ENCODE measurements around the gene LRRN2. TPM values are rescaled to one million over a fixed set of nuclear protein-coding genes. Genes with fewer than 3 reads are reported as not detected.
"Not testable (repeated sequence)": the region's sequence is repeated elsewhere in the genome, so short reads cannot be mapped to it uniquely, and the experiment has no call there.

The LRRN2 gene
- total RNA-seq, 1 donor from 2014 or later, result 3.9 TPM

DNA sequence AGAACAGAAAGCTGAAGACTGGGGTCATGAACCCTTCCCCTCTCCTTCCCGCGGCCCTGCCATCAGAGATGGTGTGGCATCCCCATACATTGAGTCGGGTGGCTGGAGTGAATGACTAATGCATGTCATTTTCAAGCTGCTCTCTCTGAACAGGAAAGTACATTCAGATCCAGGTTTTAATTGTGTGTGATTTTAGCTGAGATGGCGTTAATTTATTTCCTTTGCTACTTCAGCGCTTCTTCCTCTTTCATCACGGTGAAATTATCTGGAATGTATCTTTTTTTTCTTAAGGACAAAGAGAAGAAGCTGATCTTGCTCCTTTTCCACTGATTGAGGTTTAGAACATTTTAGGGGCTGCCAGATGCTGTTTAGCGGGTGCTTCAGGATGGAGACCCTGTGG lies 8.6 kb upstream of the LRRN2 start:
- DNase-seq (ENCODE audit: low spot score in 2 of 2, unreplicated experiment in 2 of 2), result no peak
- H3K4me3 Mint-ChIP-seq, result no peak overlapping the region
- H3K9me3 Mint-ChIP-seq, result no peaks in the 10 kb centered on the region
- H3K4me1 Mint-ChIP-seq, result no peaks in the 10 kb centered on the region
- no peaks in the 10 kb centered on the region for H3K36me3 Mint-ChIP-seq
- H3K27me3 Mint-ChIP-seq (ENCODE audit: low read depth), result peaks cover 49% of the 10 kb centered on the region
- TF ChIP-seq, protein P1, sequence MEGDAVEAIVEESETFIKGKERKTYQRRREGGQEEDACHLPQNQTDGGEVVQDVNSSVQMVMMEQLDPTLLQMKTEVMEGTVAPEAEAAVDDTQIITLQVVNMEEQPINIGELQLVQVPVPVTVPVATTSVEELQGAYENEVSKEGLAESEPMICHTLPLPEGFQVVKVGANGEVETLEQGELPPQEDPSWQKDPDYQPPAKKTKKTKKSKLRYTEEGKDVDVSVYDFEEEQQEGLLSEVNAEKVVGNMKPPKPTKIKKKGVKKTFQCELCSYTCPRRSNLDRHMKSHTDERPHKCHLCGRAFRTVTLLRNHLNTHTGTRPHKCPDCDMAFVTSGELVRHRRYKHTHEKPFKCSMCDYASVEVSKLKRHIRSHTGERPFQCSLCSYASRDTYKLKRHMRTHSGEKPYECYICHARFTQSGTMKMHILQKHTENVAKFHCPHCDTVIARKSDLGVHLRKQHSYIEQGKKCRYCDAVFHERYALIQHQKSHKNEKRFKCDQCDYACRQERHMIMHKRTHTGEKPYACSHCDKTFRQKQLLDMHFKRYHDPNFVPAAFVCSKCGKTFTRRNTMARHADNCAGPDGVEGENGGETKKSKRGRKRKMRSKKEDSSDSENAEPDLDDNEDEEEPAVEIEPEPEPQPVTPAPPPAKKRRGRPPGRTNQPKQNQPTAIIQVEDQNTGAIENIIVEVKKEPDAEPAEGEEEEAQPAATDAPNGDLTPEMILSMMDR (IDR thresholded peaks at IDR 0.05; ENCODE audit: unreplicated experiment), result no peak
- H3K27ac Mint-ChIP-seq, result no peak overlapping the region

DNA sequence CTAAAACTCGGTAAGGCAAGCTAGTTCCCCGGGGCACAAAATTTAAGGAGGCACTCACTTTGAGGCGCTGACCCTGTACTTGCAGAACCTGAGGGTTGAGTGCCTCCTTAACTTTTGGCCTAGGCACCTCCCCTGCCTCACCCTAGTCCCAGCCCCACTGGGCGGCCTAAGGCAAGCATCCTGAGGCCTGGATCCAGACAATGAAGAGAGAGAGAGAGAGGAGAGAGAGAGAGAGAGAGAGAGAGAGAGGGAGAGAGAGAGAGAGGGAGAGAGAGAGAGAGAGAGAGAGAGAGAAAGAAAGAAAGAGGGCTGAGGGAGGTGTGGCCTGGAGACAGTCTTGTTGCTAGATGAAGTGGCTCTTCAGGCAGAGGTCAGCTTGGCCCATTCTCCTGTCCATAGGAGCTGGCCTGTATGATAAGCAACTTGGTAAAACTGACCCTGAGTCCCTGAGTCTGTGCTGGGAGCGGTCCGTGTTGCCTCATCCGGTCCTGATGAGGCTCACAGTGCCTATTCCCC lies 7.4 kb upstream of the LRRN2 start:
- H3K27me3 Mint-ChIP-seq (ENCODE audit: low read depth), result peaks cover 59% of the 10 kb centered on the region
- H3K9me3 Mint-ChIP-seq, result no peaks in the 10 kb centered on the region
- DNase-seq (ENCODE audit: low spot score in 2 of 2, unreplicated experiment in 2 of 2), result no peak
- no peak overlapping the region for H3K4me3 Mint-ChIP-seq
- H3K36me3 Mint-ChIP-seq, result no peaks in the 10 kb centered on the region
- no peaks in the 10 kb centered on the region for H3K4me1 Mint-ChIP-seq
- TF ChIP-seq, protein P1 (IDR thresholded peaks at IDR 0.05; ENCODE audit: unreplicated experiment), result no peak
- no peak overlapping the region for H3K27ac Mint-ChIP-seq

DNA sequence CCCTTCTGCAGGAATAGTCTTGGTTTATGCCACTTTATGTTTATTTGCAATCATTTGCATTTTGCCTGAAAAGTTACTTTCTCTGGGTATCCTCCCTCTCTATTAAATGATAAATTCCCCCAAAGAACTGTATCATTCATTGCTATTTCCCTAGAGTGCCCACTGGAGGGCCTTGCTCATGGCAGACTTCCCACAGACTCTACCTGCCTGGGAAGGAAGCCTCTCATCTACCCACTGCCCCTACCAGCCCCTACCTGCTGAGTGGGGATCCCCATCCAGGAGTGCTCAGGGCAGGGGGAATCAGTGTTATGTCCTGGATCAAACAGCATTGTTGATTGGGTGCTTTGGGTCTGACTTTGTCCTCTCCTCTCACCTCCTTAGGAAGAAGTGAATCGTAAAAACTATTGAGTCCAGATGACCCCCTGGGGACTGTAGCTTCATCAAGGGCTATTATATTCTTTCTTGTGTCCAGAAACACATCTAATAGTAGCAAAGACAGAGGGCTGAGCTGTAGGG lies 6.8 kb upstream of the LRRN2 start:
- TF ChIP-seq, protein P1 (IDR thresholded peaks at IDR 0.05; ENCODE audit: unreplicated experiment), result no peak
- no peaks in the 10 kb centered on the region for H3K4me1 Mint-ChIP-seq
- no peak overlapping the region for H3K27ac Mint-ChIP-seq
- no peaks in the 10 kb centered on the region for H3K9me3 Mint-ChIP-seq
- no peak overlapping the region for H3K4me3 Mint-ChIP-seq
- no peaks in the 10 kb centered on the region for H3K36me3 Mint-ChIP-seq
- DNase-seq (ENCODE audit: low spot score in 2 of 2, unreplicated experiment in 2 of 2), result no peak
- H3K27me3 Mint-ChIP-seq (ENCODE audit: low read depth), result peaks cover 62% of the 10 kb centered on the region

DNA sequence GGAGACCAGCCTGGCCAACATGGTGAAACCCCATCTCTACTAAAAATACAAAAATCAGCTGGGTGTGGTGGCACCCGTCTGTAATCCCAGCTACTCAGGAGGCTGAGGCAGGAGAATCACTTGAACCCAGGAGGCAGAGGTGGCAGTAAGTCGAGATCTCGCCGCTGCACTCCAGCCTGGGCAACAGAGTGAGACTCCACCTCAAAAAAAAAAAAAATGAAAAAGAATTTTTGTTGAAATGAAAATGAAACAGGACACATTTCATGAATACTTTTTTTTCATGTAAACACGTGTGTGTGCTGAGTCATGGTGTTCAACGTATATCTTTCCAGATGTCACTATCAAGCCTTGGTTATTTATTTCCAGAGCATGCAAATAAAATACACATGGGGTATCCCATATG lies 5.8 kb upstream of the LRRN2 start:
- not testable (repeated sequence) for H3K27ac Mint-ChIP-seq; DNase-seq (ENCODE audit: low spot score in 2 of 2, unreplicated experiment in 2 of 2); H3K9me3 Mint-ChIP-seq; H3K4me3 Mint-ChIP-seq; H3K36me3 Mint-ChIP-seq; H3K4me1 Mint-ChIP-seq
- H3K27me3 Mint-ChIP-seq (ENCODE audit: low read depth), result peaks cover 65% of the 10 kb centered on the region

DNA sequence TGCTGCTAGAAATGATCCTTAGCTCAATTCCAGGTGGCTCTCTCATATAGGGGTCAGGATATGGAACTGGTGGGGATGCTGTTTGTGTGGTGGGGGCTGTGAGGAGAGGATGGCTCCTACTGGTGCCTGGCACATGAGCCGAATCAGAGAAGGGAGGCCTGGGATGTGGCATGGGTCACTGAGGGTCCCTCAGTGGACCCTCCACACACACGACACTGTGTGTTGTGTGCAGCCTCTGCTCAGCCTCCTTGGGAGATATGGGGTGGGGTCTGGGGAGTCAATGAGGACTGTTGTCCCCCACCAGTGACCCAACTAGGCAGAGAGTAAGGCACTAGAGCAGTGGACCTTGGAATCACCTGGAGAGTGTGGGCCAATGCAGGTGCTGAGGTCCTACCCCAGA lies 3.2 kb upstream of the LRRN2 start:
- no peaks in the 10 kb centered on the region for H3K36me3 Mint-ChIP-seq
- DNase-seq (ENCODE audit: low spot score in 2 of 2, unreplicated experiment in 2 of 2), result no peak
- no peak overlapping the region for H3K4me3 Mint-ChIP-seq
- H3K27ac Mint-ChIP-seq, result no peak overlapping the region
- H3K27me3 Mint-ChIP-seq (ENCODE audit: low read depth), result peaks cover 72% of the 10 kb centered on the region
- TF ChIP-seq, protein P1 (IDR thresholded peaks at IDR 0.05; ENCODE audit: unreplicated experiment), result no peak
- H3K9me3 Mint-ChIP-seq, result no peaks in the 10 kb centered on the region
- H3K4me1 Mint-ChIP-seq, result peaks cover 11% of the 10 kb centered on the region

DNA sequence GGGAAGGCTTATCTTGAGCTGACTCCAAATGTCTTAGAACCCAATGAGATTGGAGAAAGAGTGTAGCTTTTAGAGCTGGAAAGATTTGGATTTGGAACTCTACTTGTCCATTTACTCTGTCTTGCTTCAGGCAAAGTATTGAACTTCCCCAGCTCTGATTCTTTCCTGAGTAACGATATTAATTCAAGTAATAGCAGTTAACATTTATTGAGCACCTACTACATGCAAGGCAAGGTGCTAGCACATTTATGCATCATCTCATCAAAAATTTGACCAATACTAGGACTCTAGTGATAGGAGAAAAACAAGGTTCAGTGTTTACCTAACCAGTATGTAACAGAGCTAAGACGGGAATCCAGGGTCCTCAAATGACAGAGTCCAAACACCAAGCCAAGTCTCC lies 2.5 kb upstream of the LRRN2 start:
- Mint-ChIP-seq H3K27ac (no peak overlapping the region), H3K9me3 (no peaks in the 10 kb centered on the region), H3K4me3 (no peak overlapping the region), H3K4me1 (peaks cover 11% of the 10 kb centered on the region), H3K27me3 (ENCODE audit: low read depth) (peaks cover 76% of the 10 kb centered on the region), H3K36me3 (no peaks in the 10 kb centered on the region)
- TF ChIP-seq, protein P1 (IDR thresholded peaks at IDR 0.05; ENCODE audit: unreplicated experiment), result no peak
- DNase-seq (ENCODE audit: low spot score in 2 of 2, unreplicated experiment in 2 of 2), result no peak

Data from mesothelial cell of epicardium (in vitro differentiated cells).